OCI-LY1 (cell line): ENCODE data around the gene MAGI2.

Experiments
- H2AFZ ChIP-seq: fragments of 200-600 bp; sonication (generic), shearing (Covaris generic); 2 replicates; pipeline ENCODE4 v1.6.0; 2014; ENCODE audit warnings: antibody characterized with exemption, mild to moderate bottlenecking, low read length
- H3F3A ChIP-seq: fragments of 200-600 bp; sonication (generic), shearing (Covaris generic); 2 replicates; pipeline ENCODE4 v1.6.0; 2014; ENCODE audit warnings: mild to moderate bottlenecking, antibody characterized with exemption, low read length, moderate library complexity; ENCODE audit not compliant: insufficient read depth
- H3K27ac ChIP-seq: fragments of 200-600 bp; sonication (generic); 2 replicates; pipeline ENCODE4 v1.5.1; 2014; ENCODE audit warnings: low read length, mixed run types, mild to moderate bottlenecking, low read depth; ENCODE audit not compliant: poor library complexity, severe bottlenecking
- H3K27me3 ChIP-seq: fragments of 200-600 bp; sonication (generic); 2 replicates; pipeline ENCODE4 v1.6.0; 2014; ENCODE audit warnings: antibody characterized with exemption, mild to moderate bottlenecking, low read length, moderate library complexity; ENCODE audit not compliant: insufficient read depth
- H3K36me3 ChIP-seq: fragments of 200-600 bp; sonication (generic); 2 replicates; pipeline ENCODE4 v1.6.1; 2014; ENCODE audit warnings: mild to moderate bottlenecking, antibody characterized with exemption, low read length, moderate library complexity, mixed read lengths; ENCODE audit not compliant: insufficient read depth
- H3K4me1 ChIP-seq: fragments of 200-600 bp; sonication (generic); 2 replicates; pipeline ENCODE4 v1.5.1; 2014; ENCODE audit warnings: mild to moderate bottlenecking, low read length, moderate library complexity; ENCODE audit not compliant: insufficient read depth, severe bottlenecking
- H3K4me2 ChIP-seq: fragments of 200-600 bp; sonication (generic), shearing (Covaris generic); 2 replicates; pipeline ENCODE4 v1.6.1; 2014; ENCODE audit warnings: low read length
- H3K4me3 ChIP-seq: fragments of 200-600 bp; sonication (generic); 2 replicates; pipeline ENCODE4 v1.5.1; 2014; ENCODE audit warnings: low read length, low read depth, mild to moderate bottlenecking, mixed read lengths; ENCODE audit not compliant: poor library complexity, severe bottlenecking
- H3K79me2 ChIP-seq: fragments of 200-600 bp; shearing (Covaris generic); 2 replicates; pipeline ENCODE4 v1.6.1; 2016; ENCODE audit warnings: mixed run types, low read length, mixed read lengths; ENCODE audit not compliant: insufficient read depth
- H3K9ac ChIP-seq: fragments of 200-600 bp; sonication (generic), shearing (Covaris generic); 2 replicates; pipeline ENCODE4 v1.6.1; 2014; ENCODE audit warnings: mild to moderate bottlenecking, low read length, mixed read lengths
- H3K9me2 ChIP-seq: fragments of 200-600 bp; sonication (generic), shearing (Covaris generic); 2 replicates; pipeline ENCODE4 v1.6.1; 2014; ENCODE audit warnings: low read depth, mild to moderate bottlenecking, low read length, mixed read lengths
- H3K9me3 ChIP-seq: fragments of 200-600 bp; shearing (Covaris generic); 2 replicates; pipeline ENCODE4 v1.6.1; 2014; ENCODE audit warnings: low read length, mixed read lengths
- H4K20me1 ChIP-seq: fragments of 200-600 bp; sonication (generic), shearing (Covaris generic); 2 replicates; pipeline ENCODE4 v1.6.0; 2016; ENCODE audit warnings: mild to moderate bottlenecking, low read length; ENCODE audit not compliant: insufficient read depth
- CTCF ChIP-seq: fragments of 200-600 bp; sonication (generic), shearing (Covaris generic); IDR thresholded peaks from 2 replicates; pipeline ENCODE4 v1.5.1; 2017; ENCODE audit warnings: mild to moderate bottlenecking, antibody characterized with exemption, low read length, moderate library complexity, mixed read lengths
- EZH2 ChIP-seq: fragments of 200-600 bp; sonication (generic), shearing (Covaris generic); IDR thresholded peaks from 2 replicates; pipeline ENCODE4 v1.8.0; 2017; ENCODE audit warnings: borderline replicate concordance, mixed run types, mild to moderate bottlenecking, antibody characterized with exemption, low read length, moderate library complexity, mixed read lengths

The MAGI2 gene

GRCh38 chr7:78749052-78749746, 704.3 kb downstream of the MAGI2 start:
- H3F3A ChIP-seq, result no peaks in the 10 kb centered on the region
- no peaks in the 10 kb centered on the region for H3K9me3 ChIP-seq
- no peak overlapping the region for H3K4me2 ChIP-seq
- H3K9ac ChIP-seq, result no peak overlapping the region
- no peaks in the 10 kb centered on the region for H3K9me2 ChIP-seq
- no peak overlapping the region for H3K27ac ChIP-seq
- H3K4me3 ChIP-seq, result no peak overlapping the region
- TF ChIP-seq CTCF, result no peak
- no peak for TF ChIP-seq EZH2
- no peak overlapping the region for H2AFZ ChIP-seq
- no peaks in the 10 kb centered on the region for H3K36me3 ChIP-seq
- H3K4me1 ChIP-seq, result no peaks in the 10 kb centered on the region
- no peaks in the 10 kb centered on the region for H3K79me2 ChIP-seq
- no peaks in the 10 kb centered on the region for H4K20me1 ChIP-seq
- no peaks in the 10 kb centered on the region for H3K27me3 ChIP-seq

DNA sequence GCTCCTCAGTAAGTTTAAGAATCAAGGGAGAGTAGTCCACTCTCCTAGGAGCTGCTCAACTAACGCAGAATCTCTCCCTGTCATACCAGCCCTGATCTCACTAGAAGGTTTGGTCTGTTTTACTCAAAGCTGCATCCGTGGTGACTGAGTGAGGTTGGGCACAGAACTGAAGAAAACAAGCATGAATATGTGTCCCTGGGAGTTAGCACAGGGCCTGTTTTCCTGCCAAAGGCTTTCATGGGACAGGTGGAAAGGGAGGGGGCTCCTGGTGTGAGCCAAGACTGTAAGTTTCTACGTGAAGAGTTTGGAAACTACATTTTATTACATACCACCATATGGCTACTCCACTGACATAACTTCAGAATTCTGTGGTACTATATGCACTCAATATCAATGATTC, 705.9 kb downstream of the MAGI2 start:
- H3F3A ChIP-seq, result no peaks in the 10 kb centered on the region
- H3K9me3 ChIP-seq, result no peaks in the 10 kb centered on the region
- H2AFZ ChIP-seq, result no peak overlapping the region
- no peaks in the 10 kb centered on the region for H3K9me2 ChIP-seq
- H3K36me3 ChIP-seq, result no peaks in the 10 kb centered on the region
- no peaks in the 10 kb centered on the region for H4K20me1 ChIP-seq
- no peaks in the 10 kb centered on the region for H3K27me3 ChIP-seq
- H3K27ac ChIP-seq, result no peak overlapping the region
- H3K79me2 ChIP-seq, result no peaks in the 10 kb centered on the region
- no peaks in the 10 kb centered on the region for H3K4me1 ChIP-seq
- H3K9ac ChIP-seq, result no peak overlapping the region
- no peak for TF ChIP-seq CTCF
- TF ChIP-seq EZH2, result no peak
- H3K4me2 ChIP-seq, result no peak overlapping the region
- no peak overlapping the region for H3K4me3 ChIP-seq

GRCh38 chr7:78746301-78746700, 707.2 kb downstream of the MAGI2 start:
- Histone ChIP-seq H3K4me1 (no peaks in the 10 kb centered on the region), H2AFZ (no peak overlapping the region), H3K4me3 (no peak overlapping the region), H3K27me3 (no peaks in the 10 kb centered on the region), H3K4me2 (no peak overlapping the region), H3K27ac (no peak overlapping the region), H3K9ac (no peak overlapping the region), H3K36me3 (no peaks in the 10 kb centered on the region), H3K79me2 (no peaks in the 10 kb centered on the region), H4K20me1 (no peaks in the 10 kb centered on the region), H3K9me3 (no peaks in the 10 kb centered on the region), H3F3A (no peaks in the 10 kb centered on the region), H3K9me2 (no peaks in the 10 kb centered on the region)
- no peak for TF ChIP-seq EZH2
- no peak for TF ChIP-seq CTCF
